Fibroblast of skin of scalp (primary cell): ENCODE results near the gene TUBGCP3.

Source experiments
- DNase-seq: peaks from one replicate; pipeline ENCODE4 v3.0.0-alpha.2; 2013

Gene TUBGCP3

GRCh38 chr13:112475889-112476288 is 112.1 kb downstream of the TUBGCP3 start:
- DNase-seq: no peak

DNA sequence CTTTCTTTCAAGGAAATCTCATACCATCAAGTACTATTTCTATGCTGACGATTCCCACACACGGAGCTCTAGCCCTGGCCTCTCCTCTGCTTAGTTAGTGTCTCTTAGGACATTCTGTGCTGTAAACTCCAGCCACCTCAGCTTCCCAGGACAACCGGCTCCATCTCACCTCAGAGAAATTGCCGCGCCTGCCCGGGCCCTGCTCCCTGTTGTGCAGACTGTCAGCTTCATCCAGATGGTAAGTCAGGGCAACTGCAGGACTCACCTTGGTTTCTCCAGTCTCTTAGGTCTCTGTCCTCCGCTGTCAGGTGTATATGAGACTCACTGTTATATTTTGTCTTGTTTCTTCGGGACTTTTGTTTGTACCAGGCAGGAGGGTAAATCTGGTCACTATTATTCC is 113.1 kb downstream of the TUBGCP3 start:
- no peak for DNase-seq

DNA sequence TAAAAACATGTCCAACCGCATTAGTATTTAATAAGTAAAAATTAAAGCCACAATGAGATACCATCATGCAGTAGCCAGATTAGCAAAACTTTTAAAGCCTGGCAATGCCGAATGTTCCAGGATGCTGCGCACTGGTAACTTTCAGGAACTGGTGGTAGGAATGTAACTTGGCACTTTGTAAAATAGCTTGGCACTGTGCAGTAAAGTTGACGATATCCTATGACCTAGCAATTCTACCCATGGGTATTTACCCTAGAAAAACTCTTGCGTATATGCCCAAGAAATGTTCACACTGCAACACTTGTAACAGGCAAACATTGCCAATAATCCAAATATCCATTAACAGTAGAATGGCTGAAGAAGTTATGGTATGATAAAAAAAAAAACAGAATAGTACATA is 114.1 kb downstream of the TUBGCP3 start:
- DNase-seq: no peak

GRCh38 chr13:112469071-112469745 is 118.7 kb downstream of the TUBGCP3 start:
- DNase-seq: no peak

GRCh38 chr13:112468069-112468468 is 119.9 kb downstream of the TUBGCP3 start:
- DNase-seq: no peak

- no peak for DNase-seq
These were observed 120.7 kb downstream of the TUBGCP3 start for GRCh38 chr13:112467236-112467635.

- no peak for DNase-seq
These were observed 121.6 kb downstream of the TUBGCP3 start for GRCh38 chr13:112466132-112467058.

GRCh38 chr13:112465251-112466131 is 122.5 kb downstream of the TUBGCP3 start:
- no peak for DNase-seq

DNA sequence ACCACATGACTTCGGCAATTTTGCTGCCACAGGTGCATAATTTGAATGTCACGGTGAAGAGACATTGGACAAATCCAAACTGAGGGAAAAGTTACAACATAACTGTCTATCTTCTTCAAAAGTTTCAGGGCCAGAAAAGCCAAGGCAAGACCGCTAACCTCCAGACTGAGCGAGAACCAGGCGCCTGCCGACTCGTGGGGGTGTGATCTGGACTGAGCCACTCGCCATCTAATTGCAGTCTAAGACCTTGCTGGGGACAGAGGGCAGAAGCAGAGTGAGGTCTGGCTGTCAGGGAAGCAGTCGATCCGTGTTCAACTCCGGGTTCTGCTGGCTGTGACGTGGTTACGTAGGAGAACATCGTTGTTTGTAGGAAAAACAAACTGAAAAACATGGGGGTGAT is 123.2 kb downstream of the TUBGCP3 start:
- no peak for DNase-seq

GRCh38 chr13:112462408-112462807 is 125.5 kb downstream of the TUBGCP3 start:
- DNase-seq: no peak

DNA sequence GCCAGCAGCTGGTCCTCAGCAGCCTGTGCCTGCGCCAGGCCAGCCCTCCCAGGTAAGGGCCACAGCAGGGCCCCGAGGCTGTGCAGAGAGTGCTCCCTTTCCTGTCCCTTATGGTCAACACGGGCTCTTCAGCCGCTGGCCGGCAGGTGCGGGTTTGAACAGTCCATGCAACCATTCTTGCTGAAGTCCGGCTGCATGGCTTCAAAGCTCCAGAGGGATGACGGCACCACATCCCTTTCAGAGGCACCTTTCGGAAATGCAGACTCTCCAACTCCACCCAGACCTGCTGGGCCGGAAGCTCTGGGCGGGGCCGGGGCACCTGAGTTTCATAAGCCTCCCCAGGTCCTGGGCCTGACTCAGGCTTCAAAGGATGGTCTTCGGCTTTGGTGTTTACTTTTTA is 130.5 kb downstream of the TUBGCP3 start:
- no peak for DNase-seq

DNA sequence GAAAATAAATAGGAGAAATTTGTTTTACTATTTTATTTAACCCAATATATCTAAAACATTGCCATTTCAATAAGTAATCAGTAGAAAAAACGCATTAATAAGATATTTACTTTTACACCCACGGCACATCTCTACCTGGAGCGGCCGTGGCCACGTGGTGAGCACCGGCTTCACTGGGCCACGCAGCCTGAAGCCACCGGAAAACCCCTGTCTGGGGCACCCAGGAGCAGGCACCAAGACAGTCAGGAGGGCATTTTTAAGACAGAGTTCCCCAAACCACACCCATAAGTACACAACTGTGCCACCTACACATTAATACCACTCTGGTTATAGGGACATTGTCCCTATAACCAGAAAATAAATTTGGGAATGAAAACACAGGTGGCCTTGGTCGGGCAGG is 130.9 kb downstream of the TUBGCP3 start:
- DNase-seq: no peak

DNA sequence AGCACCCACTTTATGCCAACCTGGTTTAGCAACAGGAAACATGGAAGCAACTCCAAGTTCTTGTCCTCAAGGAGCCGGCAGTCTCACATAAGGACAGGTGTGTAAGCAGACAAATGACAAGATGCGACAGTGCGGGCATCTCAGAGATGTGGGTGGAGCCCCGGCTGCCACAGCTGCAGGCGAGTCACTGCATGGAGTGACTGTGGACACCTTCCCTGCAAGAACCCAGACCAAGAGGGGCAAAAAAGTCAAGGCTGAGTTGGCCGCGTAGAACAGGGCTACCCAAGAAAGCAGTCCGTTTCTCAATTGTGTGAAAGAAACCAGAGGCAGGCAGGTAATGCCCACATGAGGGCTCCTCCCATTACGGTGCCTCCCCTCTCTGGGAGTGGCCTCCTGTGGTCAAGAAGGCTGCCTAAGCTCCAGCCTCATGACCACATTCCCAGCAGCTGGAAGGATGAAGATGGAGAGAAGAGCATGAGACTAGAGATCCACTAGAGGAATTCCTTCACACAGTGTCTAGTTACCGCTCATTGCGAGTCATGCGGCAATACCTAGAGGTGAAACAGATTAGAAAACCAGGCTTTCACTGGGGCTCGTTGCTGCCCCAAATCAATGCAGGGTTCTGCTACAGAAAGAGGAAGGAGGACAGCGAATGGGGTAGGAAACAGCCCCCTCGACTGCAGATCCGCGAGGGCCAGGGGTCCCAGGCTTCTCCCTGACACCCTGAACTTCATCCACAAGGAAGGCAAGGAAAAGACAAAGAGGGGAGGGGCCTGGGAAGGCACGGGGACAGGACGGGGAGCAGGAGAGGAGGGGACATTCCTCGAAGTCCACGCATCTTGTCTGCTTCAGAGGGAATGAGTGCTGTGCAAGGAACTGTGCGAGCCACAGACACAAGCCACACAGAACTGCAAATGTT is 131.6 kb downstream of the TUBGCP3 start:
- DNase-seq: no peak

- no peak for DNase-seq
These were observed 132.4 kb downstream of the TUBGCP3 start for GRCh38 chr13:112455476-112456059.

GRCh38 chr13:112454648-112455334 is 133.2 kb downstream of the TUBGCP3 start:
- DNase-seq: no peak

DNA sequence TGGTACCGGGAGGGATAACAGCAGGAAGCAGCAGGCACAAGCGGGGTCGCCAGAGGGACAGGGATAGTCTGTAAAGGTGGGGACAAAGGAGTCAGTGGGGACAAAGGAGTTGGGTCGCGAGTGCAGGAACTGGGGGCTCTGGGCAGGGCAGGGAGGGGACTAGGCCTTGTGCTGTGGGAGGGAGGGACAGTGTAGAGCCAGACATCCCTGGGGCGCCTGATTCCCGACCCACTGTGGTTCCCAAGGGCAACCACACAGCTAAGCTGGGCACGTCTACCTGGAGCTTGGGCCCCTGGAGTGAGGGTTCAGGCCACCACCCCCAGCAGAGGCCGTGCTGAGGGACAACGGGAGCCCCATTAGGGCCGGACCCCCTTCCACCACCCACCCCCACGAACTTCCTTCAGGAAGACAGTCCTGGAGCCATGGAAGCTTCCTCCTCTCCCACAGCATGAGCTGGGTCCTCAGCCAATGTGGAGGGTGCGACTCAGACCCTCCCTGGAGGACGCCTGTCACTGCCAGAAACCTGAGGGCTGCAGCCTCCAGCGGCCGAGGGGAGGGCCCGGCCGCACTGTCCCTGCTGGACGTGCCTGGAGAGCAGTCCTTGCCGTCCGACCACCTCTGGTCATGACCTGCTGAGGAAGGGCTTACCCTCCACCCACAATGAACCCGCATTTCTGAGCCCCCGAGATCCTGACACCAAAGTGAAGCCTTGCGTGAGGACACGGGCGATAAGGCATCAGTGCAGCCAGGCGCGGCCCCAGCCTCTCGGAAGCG is 133.9 kb downstream of the TUBGCP3 start:
- DNase-seq: no peak

DNA sequence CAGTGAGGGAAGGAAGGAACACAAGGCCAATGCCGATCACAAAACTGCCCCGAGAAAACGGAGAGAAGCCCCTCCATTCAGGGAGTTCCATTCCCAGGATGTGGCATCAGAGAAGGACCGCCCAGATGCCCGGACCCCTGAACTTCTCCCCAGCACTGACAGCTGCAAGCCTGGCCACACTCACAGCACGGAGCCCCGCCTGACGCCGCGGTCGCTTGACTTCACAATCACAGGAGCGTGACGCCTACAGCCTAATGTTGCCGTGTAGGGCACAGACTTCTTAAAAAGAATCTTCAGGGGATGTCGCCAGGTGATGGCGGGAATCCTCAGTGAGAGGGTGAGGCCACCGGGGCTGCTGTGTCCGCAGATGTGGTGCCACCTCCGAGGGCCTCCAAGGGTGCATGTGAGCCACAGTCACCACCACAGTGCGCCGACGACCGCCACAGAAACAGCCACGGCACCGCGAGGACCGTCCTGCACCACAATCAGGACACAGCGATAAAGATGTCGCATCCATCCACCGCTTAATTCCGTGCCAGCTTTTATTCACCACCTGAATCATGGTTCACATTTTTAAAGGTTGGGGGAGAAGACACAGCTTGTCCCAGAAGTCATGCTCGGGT is 134.6 kb downstream of the TUBGCP3 start:
- DNase-seq: no peak

DNA sequence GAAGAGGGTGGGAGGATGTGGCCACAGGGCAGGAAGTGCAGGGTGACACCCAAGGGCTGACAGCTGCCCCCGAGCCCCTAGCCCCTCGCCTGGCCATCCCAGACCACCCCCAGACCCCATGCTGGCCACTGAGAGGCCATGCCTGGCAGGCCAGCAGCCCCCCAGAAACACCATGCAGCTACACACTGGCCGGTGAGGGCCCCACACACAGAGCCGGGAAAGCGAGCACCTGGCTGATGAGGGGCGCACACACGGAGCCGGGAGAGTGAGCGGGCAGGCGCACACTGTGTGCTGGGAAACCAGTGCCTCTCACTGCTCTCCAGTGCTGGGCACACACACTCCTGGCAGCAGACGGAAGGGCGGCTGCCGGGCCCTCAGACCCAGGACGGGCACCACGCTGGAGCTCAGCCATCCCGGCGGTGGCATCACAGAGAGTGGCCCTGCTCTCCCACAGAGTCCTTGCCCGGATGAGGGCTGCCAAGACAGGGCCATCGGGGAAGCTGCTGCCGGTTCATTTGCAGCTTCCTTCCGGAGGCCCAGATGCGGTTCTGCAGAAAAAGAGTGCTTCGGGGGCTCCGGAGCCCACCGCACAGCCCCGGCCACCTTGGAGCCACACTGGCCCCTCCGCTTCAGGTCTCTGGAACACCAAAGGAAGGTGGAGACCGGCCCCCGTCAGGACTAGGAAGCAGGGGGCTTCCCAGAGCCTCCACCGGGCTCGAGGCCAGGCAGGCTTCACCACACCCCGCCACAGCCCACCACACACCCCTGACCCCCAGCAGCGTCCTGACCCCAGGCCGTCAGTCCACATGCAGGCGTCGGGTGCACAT is 135.4 kb downstream of the TUBGCP3 start:
- DNase-seq: no peak
